Stimulated activated naive CD4-positive, alpha-beta T cell (primary cell): ENCODE results near the gene WBP1L.
A peak's percentile ranks its signal among the peaks of the same experiment; 100 is the strongest.

Experiments used
- DNase-seq, 6 experiments: peaks; one replicate each; lab custom pipeline; 2025; lab: John Stamatoyannopoulos, UW

The WBP1L gene

GRCh38 chr10:102779680-102780526, 36.2 kb downstream of the WBP1L start:
- no peak for DNase-seq

DNA sequence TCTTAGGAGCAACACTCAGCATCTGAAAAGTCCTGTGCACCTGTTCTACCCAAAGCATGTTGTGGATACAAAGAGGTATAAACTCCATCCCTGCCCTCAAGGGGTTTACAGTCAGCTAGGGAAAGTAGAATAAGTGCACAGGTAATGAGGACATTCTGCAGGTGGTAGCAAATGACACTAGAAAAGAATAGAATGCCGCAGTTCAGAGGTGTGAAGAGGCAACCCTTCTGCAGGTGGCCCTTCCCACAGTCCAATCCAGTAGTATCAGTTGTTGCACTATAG, 36.7 kb downstream of the WBP1L start:
- no peak for DNase-seq

DNA sequence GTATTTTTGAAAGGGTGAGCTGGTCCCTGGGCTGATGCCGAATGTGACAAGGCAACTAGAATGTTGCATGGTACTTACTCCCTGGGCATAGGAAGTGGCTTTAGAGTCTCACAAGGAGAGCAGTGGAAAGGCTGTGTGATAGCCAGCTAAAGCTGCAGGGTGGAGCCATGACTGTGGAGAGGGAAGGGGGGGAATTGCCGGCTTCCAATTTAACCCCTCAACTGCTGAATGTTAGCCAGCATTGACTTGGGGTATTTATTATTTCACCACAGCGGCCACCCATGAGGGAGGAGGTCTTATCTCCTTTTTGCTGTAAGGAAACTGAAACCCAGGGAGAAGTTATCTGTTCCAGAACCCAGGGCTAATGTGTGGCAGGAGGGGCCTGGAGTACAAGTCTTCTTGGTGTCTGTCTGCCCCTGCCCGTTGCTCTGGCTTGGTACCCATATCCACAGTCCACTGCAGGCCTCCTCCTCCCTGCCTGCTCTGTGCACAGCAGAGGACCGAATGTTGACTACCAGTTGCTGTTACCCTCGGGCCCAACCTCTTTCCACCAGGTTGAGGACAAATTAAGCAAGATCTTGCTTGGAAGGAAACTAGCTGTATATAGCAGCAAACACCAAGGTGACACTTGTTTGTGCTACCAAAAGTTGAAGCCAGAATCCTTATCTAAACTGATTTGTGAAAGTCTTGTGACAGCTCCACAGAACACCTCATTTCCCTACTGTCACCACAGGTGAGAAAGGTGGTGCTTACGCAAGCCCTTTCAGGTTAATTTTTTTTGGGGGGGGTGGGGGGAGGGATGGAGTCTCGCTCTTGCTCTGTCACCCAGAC, 37.6 kb downstream of the WBP1L start:
- DNase-seq: no peak

DNA sequence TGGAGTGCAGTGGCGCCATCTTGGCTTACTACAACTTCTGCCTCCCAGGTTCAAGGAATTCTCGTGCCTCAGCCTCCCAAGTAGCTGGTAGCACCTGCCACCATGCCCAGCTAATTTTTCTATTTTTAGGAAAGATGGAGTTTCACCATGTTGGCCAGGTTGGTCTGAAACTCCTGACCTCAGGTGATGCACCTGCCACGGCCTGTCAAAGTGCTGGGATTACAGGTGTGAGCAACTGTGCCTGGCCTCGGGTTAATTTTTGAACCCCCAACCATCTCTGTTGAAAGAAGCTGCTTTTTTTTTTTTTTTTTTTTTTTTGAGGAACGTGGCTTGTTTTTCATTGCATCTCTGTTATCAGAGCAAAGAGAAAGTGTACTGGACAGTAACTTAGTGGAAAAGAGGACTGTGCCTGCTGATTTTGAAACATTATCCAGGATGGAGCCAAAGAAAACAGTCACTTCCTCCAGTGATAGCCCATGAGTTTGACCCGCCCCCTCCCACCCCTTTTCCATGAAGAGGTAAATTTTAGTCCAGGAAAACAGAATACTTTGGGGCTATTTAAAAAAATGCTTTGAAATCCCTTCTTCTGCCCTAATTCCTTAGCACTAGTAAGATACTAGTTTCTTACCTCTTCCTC, 38.3 kb downstream of the WBP1L start:
- no peak for DNase-seq

- no peak for DNase-seq
These were observed 39.2 kb downstream of the WBP1L start for GRCh38 chr10:102782673-102783551.

DNA sequence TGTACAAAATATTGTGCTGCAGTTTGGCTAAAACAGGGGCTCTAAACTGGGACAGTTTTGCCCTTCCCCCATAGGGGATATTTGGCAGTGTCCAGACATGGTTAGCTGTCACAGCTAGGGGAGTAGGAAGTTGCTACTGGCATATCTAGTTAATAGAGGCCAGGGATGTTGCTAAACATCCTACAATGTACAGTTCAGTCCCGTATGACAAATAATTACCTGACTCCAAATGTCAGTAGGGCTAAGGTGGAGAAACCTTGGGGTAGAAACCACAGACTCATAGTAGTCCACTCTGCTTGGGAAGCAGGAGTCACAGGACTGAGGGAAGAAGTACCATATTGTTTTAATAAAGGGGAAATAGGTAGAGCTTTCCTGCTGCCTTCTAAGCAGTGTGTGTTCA, 39.8 kb downstream of the WBP1L start:
- DNase-seq: no peak

GRCh38 chr10:102785818-102786217, 42.1 kb downstream of the WBP1L start:
- DNase-seq: no peak

DNA sequence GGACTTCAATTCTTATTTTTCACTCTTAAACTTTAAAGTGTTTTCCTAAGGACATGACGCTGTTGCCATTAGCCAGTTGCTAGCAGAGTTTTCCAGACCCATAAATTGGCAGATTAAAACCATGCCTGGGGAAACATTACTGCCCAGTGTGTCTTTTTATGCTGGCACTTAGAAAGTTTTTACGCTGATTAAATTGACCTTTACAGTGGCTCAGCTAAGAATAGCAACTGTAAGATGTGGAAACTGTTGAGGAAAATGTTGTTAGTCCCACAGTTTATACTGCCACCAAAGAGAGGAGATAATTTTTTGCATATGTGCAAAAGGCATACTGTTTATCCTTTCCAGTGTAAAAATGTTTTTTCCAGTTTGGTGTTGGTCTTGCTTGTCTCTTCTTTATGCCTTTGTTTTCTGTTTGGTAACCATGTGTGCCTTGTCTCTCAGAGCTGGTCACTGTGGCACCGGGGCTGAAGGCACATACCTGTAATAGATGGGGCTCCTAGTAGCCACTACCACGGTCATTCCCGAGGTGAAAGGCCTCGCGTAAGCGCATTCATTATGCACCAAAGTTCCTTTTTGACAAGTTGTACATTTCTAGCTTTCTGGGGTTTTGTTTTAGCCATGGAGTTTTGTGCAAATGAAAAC, 48.1 kb downstream of the WBP1L start:
- DNase-seq: no peak

GRCh38 chr10:102795453-102796406, 52.0 kb downstream of the WBP1L start:
- no peak for DNase-seq

DNA sequence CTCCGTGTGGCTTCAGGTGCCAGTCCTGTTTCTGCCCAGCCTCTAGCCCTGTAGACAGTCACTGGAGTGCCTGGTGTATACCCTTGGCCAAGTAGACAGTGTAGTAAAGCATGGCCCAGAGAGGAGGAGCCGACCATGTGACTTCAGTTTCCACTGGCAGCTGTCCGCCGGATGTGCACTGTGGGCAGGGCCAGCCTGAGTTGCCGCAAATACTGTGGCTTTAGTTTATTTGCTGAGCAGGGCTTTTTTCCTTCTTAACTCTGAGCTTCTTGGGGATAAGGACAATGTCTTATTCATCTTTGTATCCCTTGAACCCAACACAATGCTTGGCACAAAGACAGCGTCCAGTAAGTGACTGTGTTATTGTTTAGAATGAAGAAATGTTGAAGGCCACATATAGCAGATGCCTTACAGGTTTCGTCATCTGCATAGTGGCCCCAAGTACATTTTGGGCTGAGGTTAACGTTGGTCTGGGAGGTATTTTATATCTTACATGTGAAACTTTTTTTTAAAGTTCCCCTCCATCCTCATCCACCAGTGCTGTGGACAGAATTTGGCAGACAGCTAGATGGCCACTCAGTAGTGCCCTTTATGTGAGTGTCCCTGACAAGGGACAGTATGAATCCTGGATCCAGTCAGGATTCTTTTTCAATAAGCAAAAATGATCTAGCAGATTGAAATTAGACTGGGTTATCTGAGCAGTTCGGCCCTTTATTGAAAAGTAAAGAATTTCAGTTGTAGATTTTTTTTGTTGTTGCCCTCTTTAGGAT, 52.8 kb downstream of the WBP1L start:
- peak in 4 of 6 experiments; percentile 4 to 27 (median 14) for DNase-seq

DNA sequence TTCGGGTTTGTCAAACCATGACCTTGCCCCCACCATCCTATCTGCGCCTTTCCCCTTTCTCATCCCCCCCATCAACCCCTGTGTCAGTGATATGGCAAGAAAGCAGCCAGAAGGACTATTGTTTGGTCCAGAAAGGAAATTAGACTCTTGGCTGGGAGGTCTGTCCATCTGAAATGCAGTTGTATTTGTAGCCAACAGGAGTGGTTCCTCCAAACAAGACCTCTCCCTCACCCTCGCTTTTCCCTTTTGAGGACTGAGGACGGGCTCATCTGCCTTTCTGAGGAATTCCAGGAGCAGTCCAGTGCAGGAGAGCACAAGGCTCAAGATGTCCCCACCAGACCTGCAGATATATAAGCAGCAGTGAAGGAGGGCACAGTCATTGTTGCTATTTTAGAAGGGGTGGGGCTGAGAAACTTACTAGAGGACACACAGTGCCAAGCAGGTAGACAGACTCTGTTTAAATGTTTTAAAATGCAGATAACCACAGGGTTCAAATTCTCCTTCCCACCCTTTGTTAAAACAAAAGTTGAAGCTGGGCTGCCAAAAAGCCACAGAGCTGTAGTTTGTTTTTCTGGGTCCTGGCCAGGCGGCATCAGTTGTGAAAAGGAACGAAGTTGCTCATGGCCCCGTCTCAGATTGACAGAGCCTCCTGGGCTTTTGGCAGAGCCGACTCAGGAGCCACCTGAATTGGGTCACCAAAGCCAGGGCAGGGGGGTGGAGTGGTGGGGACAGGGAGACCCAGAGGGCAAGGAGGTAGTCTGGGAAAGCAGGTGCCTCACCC, 56.1 kb downstream of the WBP1L start:
- no peak for DNase-seq

- no peak for DNase-seq
These were observed 57.0 kb downstream of the WBP1L start for GRCh38 chr10:102800611-102801335.

DNA sequence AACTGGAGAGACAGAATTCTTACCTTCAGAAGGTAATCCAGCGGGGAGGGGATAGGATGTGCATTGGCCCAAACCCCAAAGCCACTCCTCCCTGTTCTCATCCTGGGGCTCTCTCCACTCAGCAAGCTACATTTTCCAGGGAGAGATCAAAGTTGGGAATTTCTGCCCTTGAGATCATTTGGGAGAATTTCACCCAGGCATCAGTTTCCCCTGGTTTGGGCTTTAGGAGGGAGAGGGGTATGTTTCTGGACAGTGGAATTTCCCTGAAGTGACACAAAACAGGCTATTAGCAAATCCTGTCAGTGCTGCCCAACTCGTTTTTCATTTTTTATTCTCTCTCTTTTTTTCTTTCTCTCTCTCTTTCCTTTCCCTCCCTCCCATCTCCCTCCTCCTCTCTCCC, 57.7 kb downstream of the WBP1L start:
- DNase-seq: no peak

- no peak for DNase-seq
These were observed 58.2 kb downstream of the WBP1L start for GRCh38 chr10:102801978-102802377.

DNA sequence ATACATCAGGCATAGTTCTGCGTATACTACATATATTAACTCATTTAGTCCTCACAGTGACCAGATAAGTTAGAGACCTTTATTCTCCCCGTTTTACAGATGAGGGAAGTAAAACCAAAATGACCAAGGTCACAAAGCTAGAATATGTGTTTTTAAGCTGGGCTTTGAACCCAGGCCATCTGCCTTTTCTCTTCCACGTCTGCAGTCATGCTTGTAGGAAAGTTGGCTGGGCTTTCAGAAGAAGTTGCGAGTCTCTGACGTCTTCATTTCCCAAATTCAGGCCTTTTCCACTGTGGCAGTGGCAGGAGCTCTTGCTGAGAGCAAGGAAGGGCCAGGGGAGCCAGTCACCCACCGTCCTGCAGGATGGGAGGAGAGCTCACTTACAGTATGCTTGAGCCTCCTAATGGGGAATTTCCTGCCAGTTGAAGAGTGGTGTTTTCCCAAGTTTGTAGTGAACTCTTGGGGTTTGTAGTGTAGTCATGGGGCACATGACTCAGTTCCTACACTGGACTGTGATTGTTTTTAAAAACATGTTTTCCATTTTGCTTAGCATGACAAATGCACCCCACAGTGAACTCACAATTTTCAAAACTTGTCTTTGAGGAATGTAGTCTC, 59.3 kb downstream of the WBP1L start:
- DNase-seq: no peak

DNA sequence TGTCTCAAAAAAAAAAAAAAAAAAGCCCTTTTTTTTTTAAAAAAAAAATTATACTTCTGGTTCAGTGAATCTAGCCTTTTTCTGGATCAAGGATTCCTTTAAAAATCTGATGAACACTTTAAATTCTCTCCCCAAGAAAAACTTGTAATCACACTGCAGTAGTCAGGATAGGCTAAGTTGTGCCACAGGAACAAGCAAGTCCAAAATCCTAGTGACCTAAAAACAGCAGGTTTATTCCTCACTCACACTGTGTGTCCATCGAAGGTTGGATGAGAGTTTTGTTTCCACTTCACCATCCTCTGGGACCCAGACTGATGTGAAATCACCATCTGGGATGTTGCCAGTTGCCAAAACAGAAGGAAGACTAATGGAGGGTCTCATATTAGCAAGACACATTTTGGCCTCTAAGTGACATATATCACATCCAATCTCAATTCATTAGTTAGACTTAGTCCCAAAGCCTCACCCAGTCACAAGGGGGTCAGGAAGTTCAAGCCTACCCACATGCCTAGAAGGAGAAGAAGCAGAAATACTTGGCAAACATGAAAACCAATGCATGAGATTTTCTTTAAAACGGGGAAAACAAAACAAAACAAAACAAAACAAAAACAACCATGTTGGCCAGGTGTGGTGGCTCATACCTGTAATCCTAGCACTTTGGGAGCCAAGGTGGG, 60.8 kb downstream of the WBP1L start:
- DNase-seq: no peak

GRCh38 chr10:102808380-102808779, 64.6 kb downstream of the WBP1L start:
- DNase-seq: no peak
